ENCODE results near the gene UBTF.

UBTF gene, protein sequence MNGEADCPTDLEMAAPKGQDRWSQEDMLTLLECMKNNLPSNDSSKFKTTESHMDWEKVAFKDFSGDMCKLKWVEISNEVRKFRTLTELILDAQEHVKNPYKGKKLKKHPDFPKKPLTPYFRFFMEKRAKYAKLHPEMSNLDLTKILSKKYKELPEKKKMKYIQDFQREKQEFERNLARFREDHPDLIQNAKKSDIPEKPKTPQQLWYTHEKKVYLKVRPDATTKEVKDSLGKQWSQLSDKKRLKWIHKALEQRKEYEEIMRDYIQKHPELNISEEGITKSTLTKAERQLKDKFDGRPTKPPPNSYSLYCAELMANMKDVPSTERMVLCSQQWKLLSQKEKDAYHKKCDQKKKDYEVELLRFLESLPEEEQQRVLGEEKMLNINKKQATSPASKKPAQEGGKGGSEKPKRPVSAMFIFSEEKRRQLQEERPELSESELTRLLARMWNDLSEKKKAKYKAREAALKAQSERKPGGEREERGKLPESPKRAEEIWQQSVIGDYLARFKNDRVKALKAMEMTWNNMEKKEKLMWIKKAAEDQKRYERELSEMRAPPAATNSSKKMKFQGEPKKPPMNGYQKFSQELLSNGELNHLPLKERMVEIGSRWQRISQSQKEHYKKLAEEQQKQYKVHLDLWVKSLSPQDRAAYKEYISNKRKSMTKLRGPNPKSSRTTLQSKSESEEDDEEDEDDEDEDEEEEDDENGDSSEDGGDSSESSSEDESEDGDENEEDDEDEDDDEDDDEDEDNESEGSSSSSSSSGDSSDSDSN

DNA sequence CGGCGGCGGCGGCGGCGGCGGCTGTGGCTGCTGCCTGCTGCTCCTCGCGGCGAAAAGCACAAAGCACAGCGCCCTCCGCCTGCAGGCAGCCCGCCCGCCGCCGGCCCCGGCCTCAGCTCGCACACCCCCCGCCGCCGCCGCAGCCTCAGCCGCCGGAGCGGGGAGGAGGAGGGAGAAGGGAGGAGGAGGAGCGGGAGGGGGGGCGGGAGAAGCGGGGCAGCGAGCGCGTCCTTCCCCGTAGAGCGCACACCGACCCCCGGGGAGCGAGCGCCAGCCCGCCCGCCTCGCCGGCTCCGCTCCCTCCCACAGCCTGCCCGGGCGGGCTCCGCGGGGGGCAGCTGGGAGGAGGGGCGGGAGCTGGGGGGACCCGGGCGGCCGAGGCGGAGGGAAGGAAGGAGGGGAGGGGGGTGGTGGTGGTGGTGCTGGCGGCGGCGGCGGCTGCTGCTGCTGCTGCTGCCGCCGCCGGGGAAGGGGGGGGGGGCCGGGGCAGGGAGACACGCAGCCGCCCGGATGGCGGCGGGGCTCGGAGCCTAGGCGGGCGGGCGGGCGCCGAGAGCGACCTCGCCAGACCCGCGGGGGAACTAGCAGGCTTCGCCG is at the start of gene UBTF:
UBTF (minus strand) TSS at position 60 of the 597 bp plus-strand sequence. CDS start 1,446 bp downstream, outside the sequence.
- DNase-seq (peak; percentile 86), ATAC-seq (ENCODE audit: insufficient read depth, low read depth) (peak; percentile 48)
- H3K4me2 ChIP-seq (ENCODE audit: insufficient read depth, low read length), result peak within 1 kb of the TSS; percentile 96
- H3K27ac ChIP-seq (ENCODE audit: low read length), result peak within 1 kb of the TSS; percentile 98
- peak within 1 kb of the TSS; percentile 64 for H2AFZ ChIP-seq (ENCODE audit: low read depth, low read length)
- no peaks in the 10 kb centered on the region for H3K27me3 ChIP-seq (ENCODE audit: insufficient read depth, low read length, poor library complexity)
- TF ChIP-seq, protein P1, sequence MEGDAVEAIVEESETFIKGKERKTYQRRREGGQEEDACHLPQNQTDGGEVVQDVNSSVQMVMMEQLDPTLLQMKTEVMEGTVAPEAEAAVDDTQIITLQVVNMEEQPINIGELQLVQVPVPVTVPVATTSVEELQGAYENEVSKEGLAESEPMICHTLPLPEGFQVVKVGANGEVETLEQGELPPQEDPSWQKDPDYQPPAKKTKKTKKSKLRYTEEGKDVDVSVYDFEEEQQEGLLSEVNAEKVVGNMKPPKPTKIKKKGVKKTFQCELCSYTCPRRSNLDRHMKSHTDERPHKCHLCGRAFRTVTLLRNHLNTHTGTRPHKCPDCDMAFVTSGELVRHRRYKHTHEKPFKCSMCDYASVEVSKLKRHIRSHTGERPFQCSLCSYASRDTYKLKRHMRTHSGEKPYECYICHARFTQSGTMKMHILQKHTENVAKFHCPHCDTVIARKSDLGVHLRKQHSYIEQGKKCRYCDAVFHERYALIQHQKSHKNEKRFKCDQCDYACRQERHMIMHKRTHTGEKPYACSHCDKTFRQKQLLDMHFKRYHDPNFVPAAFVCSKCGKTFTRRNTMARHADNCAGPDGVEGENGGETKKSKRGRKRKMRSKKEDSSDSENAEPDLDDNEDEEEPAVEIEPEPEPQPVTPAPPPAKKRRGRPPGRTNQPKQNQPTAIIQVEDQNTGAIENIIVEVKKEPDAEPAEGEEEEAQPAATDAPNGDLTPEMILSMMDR (IDR thresholded peaks at IDR 0.05; ENCODE audit: borderline replicate concordance, extremely low read depth, low read length, poor library complexity, severe bottlenecking), result no peak
- TF ChIP-seq EZH2 (IDR thresholded peaks at IDR 0.05; ENCODE audit: borderline replicate concordance, low read depth, low read length, severe bottlenecking), result no peak
- peak within 1 kb of the TSS; percentile 75 to 99 for H3K4me3 ChIP-seq (ENCODE audit: low read depth in 1 of 2, low read length in 2 of 2)
- H3K36me3 ChIP-seq (ENCODE audit: insufficient read depth, low read length), result peaks cover 32% of the 10 kb centered on the region
- H3K9me3 ChIP-seq (ENCODE audit: insufficient read depth, low read length, severe bottlenecking), result no peaks in the 10 kb centered on the region
- peaks cover 68% of the 10 kb centered on the region for H3K79me2 ChIP-seq (ENCODE audit: insufficient read depth, low read length)
- peaks cover 31% of the 10 kb centered on the region for H3K4me1 ChIP-seq (ENCODE audit: insufficient read depth, low read length)
- H4K20me1 ChIP-seq (ENCODE audit: insufficient read depth, low read length), result peaks cover 33% of the 10 kb centered on the region
- H3K9ac ChIP-seq (ENCODE audit: low read depth, low read length), result peak within 1 kb of the TSS; percentile 98

DNA sequence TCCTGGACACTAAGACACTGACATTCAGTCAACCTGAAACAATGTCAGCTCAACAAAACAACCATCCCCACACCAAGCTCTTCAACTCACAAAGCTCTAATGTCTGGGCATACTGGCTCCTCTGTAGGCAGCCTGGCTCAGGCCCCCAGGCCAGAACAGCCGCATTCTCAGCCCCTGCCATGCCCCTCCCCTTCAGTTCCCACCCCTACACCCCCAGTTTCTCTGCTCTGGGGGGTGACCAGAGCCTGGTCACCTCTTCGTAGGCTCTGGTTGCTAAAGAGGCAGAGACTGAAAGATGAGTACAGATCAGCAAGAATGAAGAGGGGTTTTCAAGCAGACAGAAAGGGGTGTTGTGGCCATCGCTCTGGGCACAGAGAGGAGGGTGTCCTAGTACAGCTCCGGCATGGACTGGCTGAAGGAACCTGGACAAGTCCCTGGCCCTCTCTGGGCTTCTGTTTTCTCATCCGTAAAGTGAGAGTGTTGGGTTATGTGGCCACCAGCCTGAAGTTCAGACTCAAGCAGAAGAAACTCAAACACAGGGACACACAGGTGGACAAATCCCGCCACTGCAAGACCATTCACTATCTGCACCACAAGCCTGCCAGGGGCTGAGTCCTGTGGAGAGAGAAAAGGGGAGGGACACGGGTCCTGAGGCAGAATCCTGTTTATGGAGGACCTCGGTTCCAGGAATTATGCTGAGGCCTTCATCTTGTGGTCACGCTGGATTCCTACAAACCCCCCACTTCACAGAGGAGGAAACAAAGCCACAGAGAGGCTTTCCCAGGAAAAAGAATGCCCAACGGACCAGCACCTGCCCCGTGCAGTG is 49.4 kb upstream of the UBTF start:
- Histone ChIP-seq H3K4me3 (ENCODE audit: low read depth in 1 of 2, low read length in 2 of 2) (no peak overlapping the region), H3K4me1 (ENCODE audit: insufficient read depth, low read length) (no peaks in the 10 kb centered on the region), H4K20me1 (ENCODE audit: insufficient read depth, low read length) (no peaks in the 10 kb centered on the region), H3K9me3 (ENCODE audit: insufficient read depth, low read length, severe bottlenecking) (no peaks in the 10 kb centered on the region), H3K27me3 (ENCODE audit: insufficient read depth, low read length, poor library complexity) (peaks cover 4% of the 10 kb centered on the region), H3K79me2 (ENCODE audit: insufficient read depth, low read length) (no peaks in the 10 kb centered on the region), H3K9ac (ENCODE audit: low read depth, low read length) (no peak overlapping the region), H2AFZ (ENCODE audit: low read depth, low read length) (no peak overlapping the region), H3K4me2 (ENCODE audit: insufficient read depth, low read length) (no peak overlapping the region), H3K36me3 (ENCODE audit: insufficient read depth, low read length) (no peaks in the 10 kb centered on the region), H3K27ac (ENCODE audit: low read length) (no peak overlapping the region)
- DNase-seq, result no peak
- TF ChIP-seq, protein P1 (IDR thresholded peaks at IDR 0.05; ENCODE audit: borderline replicate concordance, extremely low read depth, low read length, poor library complexity, severe bottlenecking), result no peak
- no peak for TF ChIP-seq EZH2 (IDR thresholded peaks at IDR 0.05; ENCODE audit: borderline replicate concordance, low read depth, low read length, severe bottlenecking)
- no peak for ATAC-seq (ENCODE audit: insufficient read depth, low read depth)

DNA sequence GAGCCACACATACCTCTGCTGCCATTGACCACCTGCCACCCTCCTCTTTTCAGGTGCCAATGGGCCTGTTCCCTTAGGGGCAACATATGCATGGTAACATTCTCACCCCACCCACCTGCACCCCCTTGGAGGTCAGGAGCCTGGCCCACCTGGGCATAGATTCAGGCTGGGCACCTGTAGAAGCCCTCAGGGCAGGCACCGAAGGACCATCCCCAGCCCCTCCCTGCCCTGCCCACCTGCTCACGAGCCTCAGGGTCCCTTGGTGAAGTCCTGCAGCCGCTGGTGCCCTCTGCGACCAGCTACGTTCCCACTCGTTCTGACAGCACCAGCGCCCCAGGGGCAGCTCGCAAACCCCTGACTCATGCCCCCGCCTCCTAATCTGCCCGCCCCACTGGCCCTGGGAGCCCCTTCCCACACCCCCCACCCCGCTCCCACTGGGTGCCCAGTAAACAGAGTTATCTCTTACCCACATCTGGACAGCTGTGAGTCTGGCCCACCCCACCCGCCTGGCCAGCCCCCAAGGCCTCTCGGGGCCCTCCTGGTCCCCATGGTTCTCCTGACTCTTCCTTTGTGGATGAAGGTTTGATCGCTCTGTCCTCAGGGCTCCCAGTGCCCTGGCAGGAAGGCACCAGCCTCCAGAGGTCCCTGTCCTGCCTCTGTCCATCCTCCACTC is 48.5 kb upstream of the UBTF start, which contains the start of gene SLC4A1:
SLC4A1 (minus strand) TSS at position 318 of the 673 bp plus-strand sequence. CDS start 5,269 bp downstream, outside the sequence.
- no peak within 1 kb of the TSS for H2AFZ ChIP-seq (ENCODE audit: low read depth, low read length)
- no peak for TF ChIP-seq EZH2 (IDR thresholded peaks at IDR 0.05; ENCODE audit: borderline replicate concordance, low read depth, low read length, severe bottlenecking)
- TF ChIP-seq, protein P1 (IDR thresholded peaks at IDR 0.05; ENCODE audit: borderline replicate concordance, extremely low read depth, low read length, poor library complexity, severe bottlenecking), result no peak
- no peaks in the 10 kb centered on the region for H3K4me1 ChIP-seq (ENCODE audit: insufficient read depth, low read length)
- no peak within 1 kb of the TSS for H3K9ac ChIP-seq (ENCODE audit: low read depth, low read length)
- no peaks in the 10 kb centered on the region for H3K79me2 ChIP-seq (ENCODE audit: insufficient read depth, low read length)
- H4K20me1 ChIP-seq (ENCODE audit: insufficient read depth, low read length), result no peaks in the 10 kb centered on the region
- DNase-seq (no peak), ATAC-seq (ENCODE audit: insufficient read depth, low read depth) (no peak)
- H3K4me2 ChIP-seq (ENCODE audit: insufficient read depth, low read length), result no peak within 1 kb of the TSS
- H3K9me3 ChIP-seq (ENCODE audit: insufficient read depth, low read length, severe bottlenecking), result no peaks in the 10 kb centered on the region
- no peak within 1 kb of the TSS for H3K4me3 ChIP-seq (ENCODE audit: low read depth in 1 of 2, low read length in 2 of 2)
- H3K27ac ChIP-seq (ENCODE audit: low read length), result no peak within 1 kb of the TSS
- H3K27me3 ChIP-seq (ENCODE audit: insufficient read depth, low read length, poor library complexity), result peaks cover 1% of the 10 kb centered on the region
- no peaks in the 10 kb centered on the region for H3K36me3 ChIP-seq (ENCODE audit: insufficient read depth, low read length)

Measured in DND-41 (cell line).